Nephron progenitor cell (in vitro differentiated cells): ENCODE data around the gene PTCD2.
"Not testable (repeated sequence)": the region's sequence is repeated elsewhere in the genome, so short reads cannot be mapped to it uniquely, and the experiment has no call there.

ENCODE experiments used
- DNase-seq: peaks from one replicate; pipeline ENCODE4 v3.0.0; 2021
- H3K27ac Mint-ChIP-seq: 2 replicates; pipeline ENCODE4 v1.8.0; 2021; ENCODE audit warnings: mild to moderate bottlenecking, moderate library complexity, mixed read lengths
- H3K27me3 Mint-ChIP-seq: 2 replicates; pipeline ENCODE4 v1.8.0; 2021; ENCODE audit warnings: mild to moderate bottlenecking, low read depth, mixed read lengths; ENCODE audit not compliant: poor library complexity
- H3K36me3 Mint-ChIP-seq: 2 replicates; pipeline ENCODE4 v1.8.0; 2021; ENCODE audit warnings: low read depth, mixed read lengths
- H3K4me1 Mint-ChIP-seq: 2 replicates; pipeline ENCODE4 v1.8.0; 2021; ENCODE audit warnings: mixed read lengths
- H3K4me3 Mint-ChIP-seq: 2 replicates; pipeline ENCODE4 v1.8.0; 2021; ENCODE audit warnings: mild to moderate bottlenecking, moderate library complexity, mixed read lengths
- H3K9me3 Mint-ChIP-seq: 2 replicates; pipeline ENCODE4 v1.8.0; 2021; ENCODE audit warnings: mild to moderate bottlenecking, moderate library complexity, mixed read lengths
- TF ChIP-seq, protein P1 (sequence below): fragments of 200-600 bp; sonication (generic); IDR thresholded peaks from 2 replicates; pipeline ENCODE4 v1.5.0; 2021; ENCODE audit warnings: antibody characterized with exemption

The PTCD2 gene

DNA sequence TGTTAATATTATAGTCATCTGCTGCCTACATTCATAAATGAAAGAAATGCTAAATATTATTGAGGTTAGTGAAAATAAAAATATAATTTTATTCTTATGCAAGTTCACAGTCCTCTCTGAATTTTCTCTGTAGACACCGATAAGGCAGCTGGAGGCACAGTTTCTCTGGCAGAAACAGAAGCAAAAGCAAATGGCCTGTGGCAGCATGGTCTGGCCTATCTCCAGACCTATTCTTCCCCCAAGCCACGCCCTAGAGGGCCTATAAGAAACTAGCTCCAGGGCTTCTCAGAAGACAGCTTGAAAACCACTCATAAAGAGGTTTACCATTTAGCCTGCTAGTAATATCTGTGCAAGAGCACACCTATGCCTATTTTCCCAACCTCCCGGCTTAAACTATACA, 28.6 kb upstream of the PTCD2 start:
- Mint-ChIP-seq H3K27ac (no peak overlapping the region), H3K9me3 (no peaks in the 10 kb centered on the region), H3K36me3 (peaks cover 63% of the 10 kb centered on the region), H3K4me3 (no peak overlapping the region), H3K27me3 (no peaks in the 10 kb centered on the region), H3K4me1 (no peaks in the 10 kb centered on the region)
- DNase-seq = no peak
- TF ChIP-seq, protein P1, sequence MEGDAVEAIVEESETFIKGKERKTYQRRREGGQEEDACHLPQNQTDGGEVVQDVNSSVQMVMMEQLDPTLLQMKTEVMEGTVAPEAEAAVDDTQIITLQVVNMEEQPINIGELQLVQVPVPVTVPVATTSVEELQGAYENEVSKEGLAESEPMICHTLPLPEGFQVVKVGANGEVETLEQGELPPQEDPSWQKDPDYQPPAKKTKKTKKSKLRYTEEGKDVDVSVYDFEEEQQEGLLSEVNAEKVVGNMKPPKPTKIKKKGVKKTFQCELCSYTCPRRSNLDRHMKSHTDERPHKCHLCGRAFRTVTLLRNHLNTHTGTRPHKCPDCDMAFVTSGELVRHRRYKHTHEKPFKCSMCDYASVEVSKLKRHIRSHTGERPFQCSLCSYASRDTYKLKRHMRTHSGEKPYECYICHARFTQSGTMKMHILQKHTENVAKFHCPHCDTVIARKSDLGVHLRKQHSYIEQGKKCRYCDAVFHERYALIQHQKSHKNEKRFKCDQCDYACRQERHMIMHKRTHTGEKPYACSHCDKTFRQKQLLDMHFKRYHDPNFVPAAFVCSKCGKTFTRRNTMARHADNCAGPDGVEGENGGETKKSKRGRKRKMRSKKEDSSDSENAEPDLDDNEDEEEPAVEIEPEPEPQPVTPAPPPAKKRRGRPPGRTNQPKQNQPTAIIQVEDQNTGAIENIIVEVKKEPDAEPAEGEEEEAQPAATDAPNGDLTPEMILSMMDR = no peak

DNA sequence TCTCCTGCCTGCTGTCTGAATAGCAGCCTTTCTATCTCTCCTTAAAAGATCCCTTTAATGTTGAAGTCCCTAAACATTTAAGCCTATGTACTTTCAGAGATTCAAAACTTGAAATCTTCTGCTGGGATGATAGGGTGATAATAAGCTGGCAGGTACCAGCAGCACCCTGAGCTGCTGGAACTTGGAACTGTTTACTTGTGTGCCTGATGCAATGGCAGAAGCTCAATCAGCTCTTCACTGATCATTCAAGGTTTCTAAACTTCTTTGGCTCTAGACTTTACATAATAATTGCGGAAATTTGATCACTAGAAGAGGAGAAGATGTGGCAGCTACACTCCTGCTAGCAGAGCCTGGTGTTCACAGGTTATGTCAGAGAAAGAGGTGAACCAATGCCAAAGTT, 27.8 kb upstream of the PTCD2 start:
- TF ChIP-seq, protein P1 = no peak
- no peak for DNase-seq
- Mint-ChIP-seq H3K4me1 (no peaks in the 10 kb centered on the region), H3K4me3 (no peak overlapping the region), H3K9me3 (no peaks in the 10 kb centered on the region), H3K27ac (no peak overlapping the region), H3K36me3 (peaks cover 55% of the 10 kb centered on the region), H3K27me3 (no peaks in the 10 kb centered on the region)

DNA sequence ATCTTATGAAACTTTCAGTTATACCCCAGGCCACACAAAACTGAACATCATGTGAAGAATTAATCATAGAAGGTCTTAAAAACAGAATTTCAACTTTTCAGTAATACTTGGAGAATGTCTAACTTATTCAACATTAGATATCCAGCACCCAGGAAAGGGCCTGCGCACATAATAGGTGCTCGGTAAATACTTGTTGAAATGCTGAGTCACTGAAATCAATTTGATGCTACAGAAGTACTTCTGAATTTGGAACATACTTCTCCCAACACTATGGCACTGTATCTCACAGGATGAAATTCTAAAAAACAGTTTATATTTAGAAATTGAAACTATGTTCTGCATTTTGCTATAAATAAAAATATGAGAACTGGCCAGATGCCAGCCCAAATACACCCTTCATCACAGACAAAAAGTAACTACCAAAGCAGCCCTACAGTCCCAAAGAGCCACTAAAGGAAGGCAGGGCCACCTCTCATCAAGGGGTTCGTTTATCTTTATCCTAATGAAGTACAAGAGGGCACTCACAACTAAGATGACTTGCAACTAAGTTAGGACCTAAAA, 26.6 kb upstream of the PTCD2 start:
- H3K4me3 Mint-ChIP-seq = no peak overlapping the region
- H3K4me1 Mint-ChIP-seq = peaks cover 4% of the 10 kb centered on the region
- H3K9me3 Mint-ChIP-seq = no peaks in the 10 kb centered on the region
- TF ChIP-seq, protein P1 = no peak
- H3K36me3 Mint-ChIP-seq = peaks cover 48% of the 10 kb centered on the region
- H3K27ac Mint-ChIP-seq = no peak overlapping the region
- no peak for DNase-seq
- H3K27me3 Mint-ChIP-seq = no peaks in the 10 kb centered on the region

DNA sequence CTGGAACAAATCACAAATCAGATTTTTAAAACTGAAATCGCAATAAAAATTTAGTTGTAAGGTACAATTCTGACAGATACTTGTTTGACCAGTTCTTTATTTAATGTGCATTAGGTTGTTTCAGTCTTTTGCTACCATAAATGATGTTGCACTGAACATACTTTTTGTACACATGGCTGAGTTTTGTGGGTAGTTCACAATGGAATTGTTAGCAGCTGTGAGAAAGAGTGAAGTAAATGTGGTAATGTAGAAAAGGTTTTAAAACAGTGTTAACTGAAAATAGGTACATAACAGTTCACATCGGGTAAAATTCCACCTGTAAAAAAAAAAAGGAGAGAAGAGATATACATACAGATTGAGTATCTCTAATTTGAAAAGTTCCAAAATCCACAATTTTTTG, 25.7 kb upstream of the PTCD2 start:
- Mint-ChIP-seq H3K27me3 (no peaks in the 10 kb centered on the region), H3K4me1 (peaks cover 4% of the 10 kb centered on the region), H3K4me3 (no peak overlapping the region), H3K27ac (no peak overlapping the region), H3K9me3 (no peaks in the 10 kb centered on the region), H3K36me3 (peaks cover 48% of the 10 kb centered on the region)
- TF ChIP-seq, protein P1 = no peak
- no peak for DNase-seq

DNA sequence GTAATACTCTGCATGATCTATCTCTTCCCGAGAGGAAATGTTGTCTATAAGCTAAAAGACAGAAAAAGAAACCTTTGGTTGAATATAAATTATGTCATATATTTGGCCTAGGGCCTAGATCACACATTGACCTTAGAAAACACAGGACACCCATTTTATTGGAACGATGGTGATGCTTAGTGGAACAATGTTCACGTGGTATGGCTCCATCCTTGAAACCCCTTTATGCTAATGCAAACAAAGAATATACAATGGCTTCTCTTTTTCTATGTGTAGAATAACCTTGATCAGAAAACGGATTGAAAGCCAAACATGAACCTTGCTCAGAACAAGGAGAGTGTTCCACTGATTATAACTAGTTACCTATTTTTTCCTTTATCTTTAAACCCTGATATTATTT, 24.6 kb upstream of the PTCD2 start:
- Mint-ChIP-seq H3K4me1 (peaks cover 4% of the 10 kb centered on the region), H3K36me3 (peaks cover 53% of the 10 kb centered on the region), H3K9me3 (no peaks in the 10 kb centered on the region), H3K4me3 (no peak overlapping the region), H3K27me3 (no peaks in the 10 kb centered on the region), H3K27ac (no peak overlapping the region)
- no peak for DNase-seq
- TF ChIP-seq, protein P1 = no peak

DNA sequence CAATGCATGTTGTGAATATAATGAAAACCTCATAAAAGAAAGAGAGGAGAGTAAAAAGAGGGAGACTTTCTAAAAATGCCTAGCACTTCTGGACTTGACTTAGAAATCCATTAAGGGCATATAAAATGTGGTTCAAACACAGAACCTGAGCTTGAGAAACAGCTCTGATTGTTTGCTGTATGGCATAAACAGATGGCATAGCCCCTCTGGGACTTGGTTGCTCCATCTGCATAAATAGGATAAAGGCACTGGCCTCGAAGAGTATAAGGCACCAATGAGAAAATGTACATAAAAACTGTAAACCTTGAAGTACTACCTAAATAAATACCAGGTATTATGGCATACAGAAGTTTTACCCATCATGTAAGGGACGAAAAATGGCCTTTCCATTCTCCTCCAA, 23.9 kb upstream of the PTCD2 start:
- no peaks in the 10 kb centered on the region for H3K27me3 Mint-ChIP-seq
- no peak overlapping the region for H3K27ac Mint-ChIP-seq
- peaks cover 58% of the 10 kb centered on the region for H3K36me3 Mint-ChIP-seq
- no peaks in the 10 kb centered on the region for H3K9me3 Mint-ChIP-seq
- TF ChIP-seq, protein P1 = no peak
- DNase-seq = no peak
- H3K4me3 Mint-ChIP-seq = no peak overlapping the region
- peaks cover 4% of the 10 kb centered on the region for H3K4me1 Mint-ChIP-seq

DNA sequence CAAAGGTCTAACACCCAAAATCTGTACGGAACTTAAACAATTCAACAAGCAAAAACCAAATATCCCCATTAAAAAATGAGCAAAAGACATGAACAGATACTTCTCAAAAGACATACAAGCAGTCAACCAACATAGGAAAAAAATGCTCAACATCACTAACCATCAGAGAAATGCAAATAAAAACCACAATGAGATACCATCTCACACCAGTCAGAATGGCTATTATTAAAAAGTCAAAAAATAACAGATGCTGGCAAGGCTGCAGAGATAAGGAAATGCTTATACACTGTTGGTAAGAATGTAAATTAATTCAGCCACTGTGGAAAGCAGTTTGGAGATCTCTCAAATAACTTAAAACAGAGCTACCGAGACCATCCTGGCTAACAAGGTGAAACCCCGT, 22.0 kb upstream of the PTCD2 start:
- H3K4me1 Mint-ChIP-seq = peaks cover 15% of the 10 kb centered on the region
- DNase-seq, H3K4me3 Mint-ChIP-seq: not testable (repeated sequence)

More for the DNA sequence above, 22.0 kb upstream of the PTCD2 start:
- H3K36me3 Mint-ChIP-seq = peaks cover 68% of the 10 kb centered on the region
- H3K9me3 Mint-ChIP-seq, H3K27me3 Mint-ChIP-seq: not testable (repeated sequence)
- peak overlapping the region; percentile 23 for H3K27ac Mint-ChIP-seq
